ENCODE results near the gene SERINC3.

DNA sequence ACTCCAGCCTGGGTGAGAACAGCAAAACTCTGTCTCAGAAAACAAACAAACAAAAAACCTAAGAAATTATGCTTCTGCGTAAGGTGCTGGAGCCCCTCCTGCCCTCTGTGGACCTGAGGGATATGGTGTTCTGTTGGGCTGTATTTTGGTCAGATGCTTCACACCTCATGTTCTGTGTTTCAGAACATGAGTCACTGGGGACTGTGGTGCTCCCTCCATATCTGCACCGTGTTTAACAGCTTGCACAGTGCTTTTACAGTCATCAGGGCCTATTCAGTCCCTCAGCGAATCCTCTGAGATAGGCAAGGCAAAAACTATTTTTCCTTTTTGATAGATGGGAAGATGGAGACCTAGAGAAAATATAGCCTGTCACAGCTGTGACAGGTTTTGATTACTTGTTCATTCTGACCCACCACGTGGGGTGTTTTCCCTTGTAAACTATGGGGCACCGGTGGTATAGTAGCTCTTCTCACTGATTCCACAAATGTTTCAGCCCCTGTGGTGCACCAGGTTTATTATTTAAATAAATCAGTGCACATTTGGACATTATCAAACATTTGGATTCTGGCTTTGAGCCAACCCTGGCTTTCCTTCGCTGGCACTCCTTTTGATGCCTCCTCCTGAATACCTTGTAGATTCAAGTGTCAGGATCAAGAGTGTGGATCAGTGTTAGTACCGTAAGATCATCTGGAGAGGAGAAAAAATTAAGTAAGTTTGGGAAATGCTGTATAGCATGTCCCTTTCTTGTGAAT is 36.6 kb downstream of the SERINC3 start:
- TF ChIP-seq, protein P1, sequence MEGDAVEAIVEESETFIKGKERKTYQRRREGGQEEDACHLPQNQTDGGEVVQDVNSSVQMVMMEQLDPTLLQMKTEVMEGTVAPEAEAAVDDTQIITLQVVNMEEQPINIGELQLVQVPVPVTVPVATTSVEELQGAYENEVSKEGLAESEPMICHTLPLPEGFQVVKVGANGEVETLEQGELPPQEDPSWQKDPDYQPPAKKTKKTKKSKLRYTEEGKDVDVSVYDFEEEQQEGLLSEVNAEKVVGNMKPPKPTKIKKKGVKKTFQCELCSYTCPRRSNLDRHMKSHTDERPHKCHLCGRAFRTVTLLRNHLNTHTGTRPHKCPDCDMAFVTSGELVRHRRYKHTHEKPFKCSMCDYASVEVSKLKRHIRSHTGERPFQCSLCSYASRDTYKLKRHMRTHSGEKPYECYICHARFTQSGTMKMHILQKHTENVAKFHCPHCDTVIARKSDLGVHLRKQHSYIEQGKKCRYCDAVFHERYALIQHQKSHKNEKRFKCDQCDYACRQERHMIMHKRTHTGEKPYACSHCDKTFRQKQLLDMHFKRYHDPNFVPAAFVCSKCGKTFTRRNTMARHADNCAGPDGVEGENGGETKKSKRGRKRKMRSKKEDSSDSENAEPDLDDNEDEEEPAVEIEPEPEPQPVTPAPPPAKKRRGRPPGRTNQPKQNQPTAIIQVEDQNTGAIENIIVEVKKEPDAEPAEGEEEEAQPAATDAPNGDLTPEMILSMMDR (conservative IDR thresholded peaks at IDR 0.05) = no peak
- no peak for TF ChIP-seq EZH2 (IDR thresholded peaks at IDR 0.05; ENCODE audit: low read depth)
